ENCODE data around the gene RNF220.
"Not testable (repeated sequence)": the region's sequence is repeated elsewhere in the genome, so short reads cannot be mapped to it uniquely, and the experiment has no call there.

The RNF220 gene

GRCh38 chr1:44497422-44498170 is 92.5 kb downstream of the RNF220 start:
- FAIRE-seq = no peak

GRCh38 chr1:44499306-44499705 is 94.3 kb downstream of the RNF220 start:
- no peak for FAIRE-seq

- FAIRE-seq = no peak
Measured at GRCh38 chr1:44500181-44501046, 95.4 kb downstream of the RNF220 start.

- FAIRE-seq = no peak
Measured at GRCh38 chr1:44501047-44501890, 96.2 kb downstream of the RNF220 start.

- FAIRE-seq = not testable (repeated sequence)
Measured at GRCh38 chr1:44502823-44503222, 97.8 kb downstream of the RNF220 start.

GRCh38 chr1:44503625-44504024 is 98.6 kb downstream of the RNF220 start:
- no peak for FAIRE-seq

- no peak for FAIRE-seq
Measured at GRCh38 chr1:44505210-44505993, 100.3 kb downstream of the RNF220 start.

GRCh38 chr1:44507490-44508396 is 102.7 kb downstream of the RNF220 start:
- FAIRE-seq = no peak

- FAIRE-seq = no peak
Measured at GRCh38 chr1:44508397-44508745, 103.3 kb downstream of the RNF220 start.

- no peak for FAIRE-seq
Measured at GRCh38 chr1:44511363-44511762, 106.3 kb downstream of the RNF220 start.

- FAIRE-seq = no peak
Measured at GRCh38 chr1:44511769-44512168, 106.7 kb downstream of the RNF220 start.

- FAIRE-seq = no peak
Measured at GRCh38 chr1:44512313-44512885, 107.3 kb downstream of the RNF220 start.

- FAIRE-seq = no peak
Measured at GRCh38 chr1:44513111-44513510, 108.1 kb downstream of the RNF220 start.

GRCh38 chr1:44514673-44515072 is 109.6 kb downstream of the RNF220 start:
- FAIRE-seq = no peak

GRCh38 chr1:44515416-44515815 is 110.4 kb downstream of the RNF220 start:
- no peak for FAIRE-seq

GRCh38 chr1:44519035-44519676 is 114.1 kb downstream of the RNF220 start:
- no peak for FAIRE-seq

- no peak for FAIRE-seq
Measured at GRCh38 chr1:44521378-44522080, 116.5 kb downstream of the RNF220 start.

- FAIRE-seq = no peak
Measured at GRCh38 chr1:44523593-44524591, 118.8 kb downstream of the RNF220 start.

All from islet of Langerhans (tissue), 1 donor.